ENCODE measurements around the gene CSF3R. TPM values are rescaled to one million over a fixed set of nuclear protein-coding genes. Genes with fewer than 3 reads are reported as not detected.

The CSF3R gene
- polyA plus RNA-seq, 1 of the 3 experiments (the other 2 are of a cell fraction): not detected

- WGBS (ENCODE audit: low lambda C conversion rate): 34% methylated on average over 5 of the region's 5 CpGs
- Histone ChIP-seq H3F3A (replicated peaks; ENCODE audit: insufficient read depth) (peaks cover 4% of the 10 kb centered on the region), H3K4me2 (peak overlapping the region; percentile 24; the same call in 1 of the 2 replicates), H3K9ac (no peak overlapping the region), H3K27me3 (ENCODE audit: insufficient read depth) (no peaks in the 10 kb centered on the region), H3K4me3 (ENCODE audit: low read depth in 2 of 2, low read length in 1 of 2) (no peak overlapping the region), H3K79me2 (ENCODE audit: insufficient read depth) (no peaks in the 10 kb centered on the region), H3K9me2 (no peaks in the 10 kb centered on the region), H4K20me1 (ENCODE audit: insufficient read depth) (no peaks in the 10 kb centered on the region), H2AFZ (ENCODE audit: low read depth) (0 out of 2 replicates have a peak overlapping the region, but pooled peaks have one; percentile 67), H3K4me1 (ENCODE audit: control insufficient read depth in 1 of 2, insufficient read depth in 2 of 2, low read depth in 1 of 2, low read length in 1 of 2) (peaks cover 0 to 5% of the 10 kb centered on the region in 2 experiments; a peak in 2 of 4 replicates), H3K36me3 (replicated peaks in 1 of 2; ENCODE audit: control insufficient read depth in 1 of 2, insufficient read depth in 2 of 2, low read length in 1 of 2) (peaks cover 0 to 16% of the 10 kb centered on the region in 2 experiments), H3K27ac (ENCODE audit: low read depth in 2 of 2, low read length in 1 of 2) (0 out of 4 replicates have a peak overlapping the region, but pooled peaks of 1 of the 2 experiments have one; percentile 36), H3K9me3 (no peaks in the 10 kb centered on the region)
- ChIA-PET POLR2A (no interaction called here), CTCF (interaction anchor here (0.6 to 5.3 kb wide), 31 partner anchors 9 to 327 kb away, joined by 3 to 31 read pairs (median 3); partner anchors contain the start of genes EVA1B, LSM10, STK40 and TRAPPC3)
- DNase-seq: no peak
- no peak for TF ChIP-seq FOXJ3 (CRISPR knock-in tag; IDR thresholded peaks at IDR 0.05)
- no peak for TF ChIP-seq ELF1 (IDR thresholded peaks at IDR 0.05)
- no peak for TF ChIP-seq GATA2 (CRISPR knock-in tag; IDR thresholded peaks at IDR 0.05)
Observed at GRCh38 chr1:36420409-36420808, 62.3 kb downstream of the CSF3R start.

- 80% methylated on average over 4 of the region's 4 CpGs for WGBS (ENCODE audit: low lambda C conversion rate)
- ChIA-PET CTCF (interaction anchor here (0.9 to 5.3 kb wide), 13 partner anchors 17 to 326 kb away, joined by 3 to 31 read pairs (median 4); partner anchors contain the start of gene LSM10), POLR2A (interaction anchor here (0.6 kb wide), 1 partner anchor 31 kb away, joined by 5 read pairs; the partner anchor contains the start of gene OSCP1)
- H3K36me3 ChIP-seq (replicated peaks in 1 of 2; ENCODE audit: control insufficient read depth in 1 of 2, insufficient read depth in 2 of 2, low read length in 1 of 2): peaks cover 0 to 16% of the 10 kb centered on the region in 2 experiments
- H4K20me1 ChIP-seq (ENCODE audit: insufficient read depth): no peaks in the 10 kb centered on the region
- no peaks in the 10 kb centered on the region for H3K79me2 ChIP-seq (ENCODE audit: insufficient read depth)
- TF ChIP-seq TCF12 (IDR thresholded peaks at IDR 0.05) (no peak), MXI1 (IDR thresholded peaks at IDR 0.05; ENCODE audit: low read depth, low read length) (no peak), ZBTB33 (IDR thresholded peaks at IDR 0.05; ENCODE audit: borderline replicate concordance, low read depth) (no peak), GATA2 (CRISPR knock-in tag; IDR thresholded peaks at IDR 0.05) (no peak), TAF1 (IDR thresholded peaks at IDR 0.05; ENCODE audit: borderline replicate concordance, low read depth, low read length) (no peak), YY1 (IDR thresholded peaks at IDR 0.05; ENCODE audit: low read depth) (no peak), TEAD4 (IDR thresholded peaks at IDR 0.05; ENCODE audit: borderline replicate concordance, insufficient read depth) (no peak)
- no peaks in the 10 kb centered on the region for H3K27me3 ChIP-seq (ENCODE audit: insufficient read depth)
- peaks cover 0 to 5% of the 10 kb centered on the region in 2 experiments; a peak in 2 of 4 replicates for H3K4me1 ChIP-seq (ENCODE audit: control insufficient read depth in 1 of 2, insufficient read depth in 2 of 2, low read depth in 1 of 2, low read length in 1 of 2)
- no peak overlapping the region for H3K4me3 ChIP-seq (ENCODE audit: low read depth in 2 of 2, low read length in 1 of 2)
- no peaks in the 10 kb centered on the region for H3K9me2 ChIP-seq
- H3K4me2 ChIP-seq: no peak overlapping the region
- no peaks in the 10 kb centered on the region for H3K9me3 ChIP-seq
- H3K27ac ChIP-seq (ENCODE audit: low read depth in 2 of 2, low read length in 1 of 2): no peak overlapping the region
- DNase-seq: no peak
- no peak overlapping the region for H2AFZ ChIP-seq (ENCODE audit: low read depth)
- H3F3A ChIP-seq (replicated peaks; ENCODE audit: insufficient read depth): peaks cover 4% of the 10 kb centered on the region
- H3K9ac ChIP-seq: no peak overlapping the region
Observed at GRCh38 chr1:36419569-36419968, 63.1 kb downstream of the CSF3R start.
